ENCODE measurements around the gene SHISA9. TPM values are rescaled to one million over a fixed set of nuclear protein-coding genes. Genes with fewer than 3 reads are reported as not detected.
"Not testable (repeated sequence)": the region's sequence is repeated elsewhere in the genome, so short reads cannot be mapped to it uniquely, and the experiment has no call there.

The SHISA9 gene
- total RNA-seq = not detected
- long read RNA-seq = 0 reads

- H3K9me3 ChIP-seq = no peaks in the 10 kb centered on the region
- DNase-seq (no peak), ATAC-seq (no peak)
- intact Hi-C loops (cut with DNase I) = no loop called here
- H3K27ac ChIP-seq = no peak within 1 kb of the TSS
- TF ChIP-seq, protein P1, sequence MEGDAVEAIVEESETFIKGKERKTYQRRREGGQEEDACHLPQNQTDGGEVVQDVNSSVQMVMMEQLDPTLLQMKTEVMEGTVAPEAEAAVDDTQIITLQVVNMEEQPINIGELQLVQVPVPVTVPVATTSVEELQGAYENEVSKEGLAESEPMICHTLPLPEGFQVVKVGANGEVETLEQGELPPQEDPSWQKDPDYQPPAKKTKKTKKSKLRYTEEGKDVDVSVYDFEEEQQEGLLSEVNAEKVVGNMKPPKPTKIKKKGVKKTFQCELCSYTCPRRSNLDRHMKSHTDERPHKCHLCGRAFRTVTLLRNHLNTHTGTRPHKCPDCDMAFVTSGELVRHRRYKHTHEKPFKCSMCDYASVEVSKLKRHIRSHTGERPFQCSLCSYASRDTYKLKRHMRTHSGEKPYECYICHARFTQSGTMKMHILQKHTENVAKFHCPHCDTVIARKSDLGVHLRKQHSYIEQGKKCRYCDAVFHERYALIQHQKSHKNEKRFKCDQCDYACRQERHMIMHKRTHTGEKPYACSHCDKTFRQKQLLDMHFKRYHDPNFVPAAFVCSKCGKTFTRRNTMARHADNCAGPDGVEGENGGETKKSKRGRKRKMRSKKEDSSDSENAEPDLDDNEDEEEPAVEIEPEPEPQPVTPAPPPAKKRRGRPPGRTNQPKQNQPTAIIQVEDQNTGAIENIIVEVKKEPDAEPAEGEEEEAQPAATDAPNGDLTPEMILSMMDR (IDR thresholded peaks at IDR 0.05) = no peak
- no peaks in the 10 kb centered on the region for H3K4me1 ChIP-seq
- peaks cover 71% of the 10 kb centered on the region for H3K27me3 ChIP-seq
- no peak within 1 kb of the TSS for H3K4me3 ChIP-seq
- H3K36me3 ChIP-seq = no peaks in the 10 kb centered on the region
Observed at GRCh38 chr16:12901597-12902461, at the start of gene SHISA9. Gene SHISA9 (plus strand): TSS chr16:12901598.

GRCh38 chr16:12853972-12854371, 47.4 kb upstream of the SHISA9 start:
- no peak for DNase-seq
- Histone ChIP-seq H3K9me3 (no peaks in the 10 kb centered on the region), H3K27me3 (no peaks in the 10 kb centered on the region), H3K27ac (no peak overlapping the region), H3K36me3 (no peaks in the 10 kb centered on the region), H3K4me3 (no peak overlapping the region), H3K4me1 (no peaks in the 10 kb centered on the region)
- intact Hi-C loops (cut with DNase I) = no loop called here
- no peak for ATAC-seq
- TF ChIP-seq, protein P1 (IDR thresholded peaks at IDR 0.05) = no peak

GRCh38 chr16:12857435-12857834, 44.0 kb upstream of the SHISA9 start:
- DNase-seq; H3K9me3 ChIP-seq; H3K4me1 ChIP-seq; H3K36me3 ChIP-seq; H3K27ac ChIP-seq; ATAC-seq; intact Hi-C loops (cut with DNase I); H3K27me3 ChIP-seq; H3K4me3 ChIP-seq: not testable (repeated sequence)

DNA sequence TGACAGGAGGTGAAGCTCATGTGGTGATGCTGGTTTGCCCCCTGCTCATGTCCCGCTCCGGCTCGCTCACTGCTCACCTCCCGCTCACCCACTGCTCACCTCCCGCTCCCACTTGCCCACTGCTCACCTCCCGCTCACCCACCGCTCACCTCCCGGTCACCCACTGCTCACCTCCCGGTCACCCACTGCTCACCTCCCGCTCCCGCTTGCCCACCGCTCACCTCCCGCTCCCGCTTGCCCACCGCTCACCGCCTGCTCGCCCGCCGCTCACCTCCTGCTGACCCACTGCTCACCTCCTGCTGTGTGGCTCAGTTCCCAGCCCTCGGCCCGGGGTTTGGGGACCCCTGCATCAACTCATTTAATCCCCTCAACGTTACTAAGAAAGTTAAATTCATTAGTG, 39.1 kb upstream of the SHISA9 start:
- no peaks in the 10 kb centered on the region for H3K9me3 ChIP-seq
- ATAC-seq (no peak), DNase-seq (no peak)
- H3K36me3 ChIP-seq = no peaks in the 10 kb centered on the region
- no peaks in the 10 kb centered on the region for H3K4me1 ChIP-seq
- no peak overlapping the region for H3K4me3 ChIP-seq
- H3K27ac ChIP-seq = no peak overlapping the region
- TF ChIP-seq, protein P1 (IDR thresholded peaks at IDR 0.05) = no peak
- intact Hi-C loops (cut with DNase I) = no loop called here
- no peaks in the 10 kb centered on the region for H3K27me3 ChIP-seq

DNA sequence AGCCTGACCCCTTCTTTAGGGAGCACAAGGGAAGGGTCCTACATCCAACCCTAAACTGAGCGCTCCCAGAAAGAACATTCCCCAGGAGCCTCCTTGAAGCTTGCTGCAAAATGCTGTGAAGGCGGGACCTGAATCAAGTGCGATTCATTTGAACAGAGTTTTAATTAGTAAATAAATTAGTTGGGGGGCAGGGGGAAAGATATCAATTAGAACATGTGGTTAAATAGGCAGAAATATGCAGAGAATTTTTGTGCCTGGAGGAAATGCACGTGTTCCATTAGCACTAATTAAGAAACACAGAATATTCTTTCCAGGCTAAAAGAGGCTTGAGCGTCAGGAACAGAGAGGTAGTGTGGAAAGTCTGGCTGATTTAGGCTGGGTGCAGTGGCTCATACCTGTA, 38.5 kb upstream of the SHISA9 start:
- Histone ChIP-seq H3K4me1 (no peaks in the 10 kb centered on the region), H3K27me3 (no peaks in the 10 kb centered on the region), H3K36me3 (no peaks in the 10 kb centered on the region), H3K4me3 (no peak overlapping the region), H3K27ac (no peak overlapping the region), H3K9me3 (no peaks in the 10 kb centered on the region)
- DNase-seq = no peak
- intact Hi-C loops (cut with DNase I) = no loop called here
- no peak for ATAC-seq
- TF ChIP-seq, protein P1 (IDR thresholded peaks at IDR 0.05) = no peak

GRCh38 chr16:12866981-12867551, 34.3 kb upstream of the SHISA9 start:
- intact Hi-C loops (cut with DNase I) = no loop called here
- H3K27ac ChIP-seq = no peak overlapping the region
- H3K4me3 ChIP-seq = no peak overlapping the region
- H3K36me3 ChIP-seq = no peaks in the 10 kb centered on the region
- H3K9me3 ChIP-seq = no peaks in the 10 kb centered on the region
- no peaks in the 10 kb centered on the region for H3K4me1 ChIP-seq
- no peak for ATAC-seq
- no peak for DNase-seq
- TF ChIP-seq, protein P1 (IDR thresholded peaks at IDR 0.05) = no peak
- H3K27me3 ChIP-seq = no peaks in the 10 kb centered on the region

Data from upper lobe of right lung (tissue), 1 donor.